ENCODE measurements around the gene OR2J2.

- no peak for TF ChIP-seq CTCF (IDR thresholded peaks at IDR 0.05; ENCODE audit: borderline replicate concordance, extremely low read depth, low read length, poor library complexity, severe bottlenecking)
- TF ChIP-seq EZH2 (IDR thresholded peaks at IDR 0.05; ENCODE audit: borderline replicate concordance, low read depth, low read length, severe bottlenecking), result no peak
Measured at GRCh38 chr6:29183594-29183993, 12.9 kb downstream of the OR2J2 start.

Data from DND-41 (cell line).